Ascending aorta (tissue), 2 donors: ENCODE results near the gene BTBD17. TPM values are rescaled to one million over a fixed set of nuclear protein-coding genes. Genes with fewer than 3 reads are reported as not detected.

Source experiments
- DNase-seq, 2 donors: peaks; one replicate each; pipeline ENCODE4 v3.0.0-alpha.2; 2019; ENCODE audit warnings: low spot score in 2 of 2
- H3K27ac ChIP-seq, 2 donors: fragments of 200-600 bp; sonication (generic); one replicate each; pipeline ENCODE4 v1.5.1; 2016 to 2017; ENCODE audit warnings: mild to moderate bottlenecking in 1 of 2
- H3K27me3 ChIP-seq: fragments of 200-600 bp; sonication (generic); one replicate; pipeline ENCODE4 v1.5.1; 2017
- H3K36me3 ChIP-seq, 2 donors: fragments of 200-600 bp; sonication (generic); one replicate each; pipeline ENCODE4 v1.5.1; 2016
- H3K4me1 ChIP-seq, 2 donors: fragments of 200-600 bp; sonication (generic); one replicate each; pipeline ENCODE4 v1.5.1; 2016 to 2017; ENCODE audit warnings: mild to moderate bottlenecking in 1 of 2
- H3K4me3 ChIP-seq, 2 donors: fragments of 200-600 bp; sonication (generic); one replicate each; pipeline ENCODE4 v1.5.1; 2016 to 2017; ENCODE audit warnings: mild to moderate bottlenecking in 1 of 2
- H3K9me3 ChIP-seq, 2 donors: fragments of 200-600 bp; sonication (generic); one replicate each; pipeline ENCODE4 v1.5.1; 2016
- CTCF ChIP-seq, 3 experiments: fragments of 200-600 bp in 2 of 3; fragments of 450-650 bp in 1 of 3; sonication (generic) in 2 of 3; IDR thresholded peaks; one replicate each; pipeline ENCODE4 v1.5.1; 2016 to 2019; ENCODE audit warnings: antibody characterized with exemption in 3 of 3, mild to moderate bottlenecking in 1 of 3, moderate library complexity in 1 of 3
- intact Hi-C: fragments of 100-400 bp; cut with DNase I; formaldehyde crosslinking; loops from one replicate; pipeline ENCODE4 v1.15.1; 2023
- total RNA-seq: library from RNA; depleted of rRNA; stranded (reverse); fragments of >200 nt; gene quantifications from one replicate; pipeline ENCODE4 v1.1.0, GENCODE V29; 2016

The BTBD17 gene
- total RNA-seq, 1 donor from 2014 or later = not detected

GRCh38 chr17:74394275-74394950, 32.7 kb upstream of the BTBD17 start:
- Histone ChIP-seq H3K36me3 (no peaks in the 10 kb centered on the region), H3K4me1 (peaks cover 0 to 13% of the 10 kb centered on the region in 2 donors), H3K9me3 (no peaks in the 10 kb centered on the region), H3K27me3 (no peaks in the 10 kb centered on the region), H3K4me3 (no peak overlapping the region), H3K27ac (peak overlapping the region; percentile 49 to 65)
- DNase-seq = no peak
- intact Hi-C loops = no loop called here
- no peak for TF ChIP-seq CTCF (IDR thresholded peaks at IDR 0.05)

- H3K27ac ChIP-seq = peak overlapping the region; percentile 54 to 65
- intact Hi-C loops = no loop called here
Observed at GRCh38 chr17:74393346-74393942, 31.8 kb upstream of the BTBD17 start.

GRCh38 chr17:74392848-74393247, 31.2 kb upstream of the BTBD17 start:
- Histone ChIP-seq H3K36me3 (no peaks in the 10 kb centered on the region), H3K9me3 (no peaks in the 10 kb centered on the region), H3K4me3 (no peak overlapping the region), H3K27ac (peak overlapping the region; percentile 54 to 65), H3K27me3 (no peaks in the 10 kb centered on the region), H3K4me1 (peaks cover 0 to 13% of the 10 kb centered on the region in 2 donors)
- TF ChIP-seq CTCF (IDR thresholded peaks at IDR 0.05) = no peak
- intact Hi-C loops = no loop called here
- no peak for DNase-seq

More at GRCh38 chr17:74393346-74393942, 31.8 kb upstream of the BTBD17 start:
- no peaks in the 10 kb centered on the region for H3K36me3 ChIP-seq
- peaks cover 0 to 13% of the 10 kb centered on the region in 2 donors for H3K4me1 ChIP-seq
- TF ChIP-seq CTCF (IDR thresholded peaks at IDR 0.05) = no peak
- peak; percentile 38 to 72 for DNase-seq
- H3K9me3 ChIP-seq = no peaks in the 10 kb centered on the region
- H3K27me3 ChIP-seq = no peaks in the 10 kb centered on the region
- no peak overlapping the region for H3K4me3 ChIP-seq

- H3K9me3 ChIP-seq = no peaks in the 10 kb centered on the region
- no peak overlapping the region for H3K4me3 ChIP-seq
- H3K27ac ChIP-seq = no peak overlapping the region
- no peak for TF ChIP-seq CTCF (IDR thresholded peaks at IDR 0.05)
- intact Hi-C loops = no loop called here
- DNase-seq = no peak
- H3K36me3 ChIP-seq = no peaks in the 10 kb centered on the region
- H3K27me3 ChIP-seq = no peaks in the 10 kb centered on the region
- H3K4me1 ChIP-seq = peaks cover 0 to 13% of the 10 kb centered on the region in 2 donors
Observed at GRCh38 chr17:74391771-74392170, 30.1 kb upstream of the BTBD17 start.

- DNase-seq = no peak
- intact Hi-C loops = no loop called here
- H3K36me3 ChIP-seq = no peaks in the 10 kb centered on the region
- H3K4me3 ChIP-seq = no peak overlapping the region
- peaks cover 0 to 15% of the 10 kb centered on the region in 2 donors for H3K4me1 ChIP-seq
- no peak for TF ChIP-seq CTCF (IDR thresholded peaks at IDR 0.05)
- H3K27me3 ChIP-seq = no peaks in the 10 kb centered on the region
- H3K27ac ChIP-seq = no peak overlapping the region
- no peaks in the 10 kb centered on the region for H3K9me3 ChIP-seq
Observed at GRCh38 chr17:74390680-74391653, 29.3 kb upstream of the BTBD17 start.
